ENCODE results near the gene SYNE1.

DNA sequence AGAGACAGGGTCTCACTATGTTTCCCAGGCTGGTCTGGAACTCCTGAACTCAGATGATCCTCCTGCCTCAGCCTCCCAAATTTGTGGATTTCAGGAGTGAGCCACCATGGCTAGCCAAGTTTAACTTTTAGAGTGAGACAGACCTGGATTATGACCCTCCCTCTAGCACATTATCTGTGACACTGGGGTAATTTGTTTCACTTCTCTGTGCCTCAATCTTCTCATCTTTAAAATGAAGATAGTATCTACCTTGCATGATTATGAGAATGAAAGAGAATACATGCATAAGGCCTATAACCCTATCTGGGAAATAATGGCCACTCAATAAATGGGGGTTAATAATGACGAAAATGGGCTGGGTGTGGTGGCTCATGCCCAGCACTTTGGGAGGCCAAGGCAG is 373.6 kb downstream of the SYNE1 start:
- TF ChIP-seq, protein P1, sequence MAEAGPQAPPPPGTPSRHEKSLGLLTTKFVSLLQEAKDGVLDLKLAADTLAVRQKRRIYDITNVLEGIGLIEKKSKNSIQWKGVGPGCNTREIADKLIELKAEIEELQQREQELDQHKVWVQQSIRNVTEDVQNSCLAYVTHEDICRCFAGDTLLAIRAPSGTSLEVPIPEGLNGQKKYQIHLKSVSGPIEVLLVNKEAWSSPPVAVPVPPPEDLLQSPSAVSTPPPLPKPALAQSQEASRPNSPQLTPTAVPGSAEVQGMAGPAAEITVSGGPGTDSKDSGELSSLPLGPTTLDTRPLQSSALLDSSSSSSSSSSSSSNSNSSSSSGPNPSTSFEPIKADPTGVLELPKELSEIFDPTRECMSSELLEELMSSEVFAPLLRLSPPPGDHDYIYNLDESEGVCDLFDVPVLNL (CRISPR knock-in tag; IDR thresholded peaks at IDR 0.05; ENCODE audit: borderline replicate concordance, low read depth), result no peak
- TF ChIP-seq ESRRA (CRISPR knock-in tag; IDR thresholded peaks at IDR 0.05; ENCODE audit: borderline replicate concordance) (no peak), CREB1 (CRISPR knock-in tag; IDR thresholded peaks at IDR 0.05) (no peak), GABPB1 (CRISPR knock-in tag; IDR thresholded peaks at IDR 0.05) (no peak), NFATC4 (CRISPR knock-in tag; IDR thresholded peaks at IDR 0.05) (no peak), GRHL2 (CRISPR knock-in tag; IDR thresholded peaks at IDR 0.05; ENCODE audit: insufficient replicate concordance, severe bottlenecking) (no peak), JUN (CRISPR knock-in tag; IDR thresholded peaks at IDR 0.05) (no peak)
- TF ChIP-seq, protein P2, sequence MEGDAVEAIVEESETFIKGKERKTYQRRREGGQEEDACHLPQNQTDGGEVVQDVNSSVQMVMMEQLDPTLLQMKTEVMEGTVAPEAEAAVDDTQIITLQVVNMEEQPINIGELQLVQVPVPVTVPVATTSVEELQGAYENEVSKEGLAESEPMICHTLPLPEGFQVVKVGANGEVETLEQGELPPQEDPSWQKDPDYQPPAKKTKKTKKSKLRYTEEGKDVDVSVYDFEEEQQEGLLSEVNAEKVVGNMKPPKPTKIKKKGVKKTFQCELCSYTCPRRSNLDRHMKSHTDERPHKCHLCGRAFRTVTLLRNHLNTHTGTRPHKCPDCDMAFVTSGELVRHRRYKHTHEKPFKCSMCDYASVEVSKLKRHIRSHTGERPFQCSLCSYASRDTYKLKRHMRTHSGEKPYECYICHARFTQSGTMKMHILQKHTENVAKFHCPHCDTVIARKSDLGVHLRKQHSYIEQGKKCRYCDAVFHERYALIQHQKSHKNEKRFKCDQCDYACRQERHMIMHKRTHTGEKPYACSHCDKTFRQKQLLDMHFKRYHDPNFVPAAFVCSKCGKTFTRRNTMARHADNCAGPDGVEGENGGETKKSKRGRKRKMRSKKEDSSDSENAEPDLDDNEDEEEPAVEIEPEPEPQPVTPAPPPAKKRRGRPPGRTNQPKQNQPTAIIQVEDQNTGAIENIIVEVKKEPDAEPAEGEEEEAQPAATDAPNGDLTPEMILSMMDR (IDR thresholded peaks at IDR 0.05), result no peak
- TF ChIP-seq, protein P3, sequence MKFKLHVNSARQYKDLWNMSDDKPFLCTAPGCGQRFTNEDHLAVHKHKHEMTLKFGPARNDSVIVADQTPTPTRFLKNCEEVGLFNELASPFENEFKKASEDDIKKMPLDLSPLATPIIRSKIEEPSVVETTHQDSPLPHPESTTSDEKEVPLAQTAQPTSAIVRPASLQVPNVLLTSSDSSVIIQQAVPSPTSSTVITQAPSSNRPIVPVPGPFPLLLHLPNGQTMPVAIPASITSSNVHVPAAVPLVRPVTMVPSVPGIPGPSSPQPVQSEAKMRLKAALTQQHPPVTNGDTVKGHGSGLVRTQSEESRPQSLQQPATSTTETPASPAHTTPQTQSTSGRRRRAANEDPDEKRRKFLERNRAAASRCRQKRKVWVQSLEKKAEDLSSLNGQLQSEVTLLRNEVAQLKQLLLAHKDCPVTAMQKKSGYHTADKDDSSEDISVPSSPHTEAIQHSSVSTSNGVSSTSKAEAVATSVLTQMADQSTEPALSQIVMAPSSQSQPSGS (CRISPR knock-in tag; IDR thresholded peaks at IDR 0.05; ENCODE audit: borderline replicate concordance, low read depth), result no peak

All from WTC11 (cell line).